ENCODE data around the gene ESRP2.
A peak's percentile ranks its signal among the peaks of the same experiment; 100 is the strongest.

The ESRP2 gene

GRCh38 chr16:68230176-68230571 lies 5.8 kb downstream of the ESRP2 start:
- no peak overlapping the region for H3K4me3 ChIP-seq (replicated peaks in 1 of 2; ENCODE audit: low read depth in 2 of 2, low read length in 2 of 2)
- DNase-seq (ENCODE audit: low read depth in 2 of 2), result no peak
- TF ChIP-seq CTCF (IDR thresholded peaks at IDR 0.05; ENCODE audit: low read depth, low read length), result no peak

GRCh38 chr16:68229431-68230175 lies 6.3 kb downstream of the ESRP2 start:
- TF ChIP-seq CTCF (IDR thresholded peaks at IDR 0.05; ENCODE audit: low read depth, low read length), result peak; percentile 83
- peak; percentile 73 to 81 for DNase-seq (ENCODE audit: low read depth in 2 of 2)
- no peak overlapping the region for H3K4me3 ChIP-seq (replicated peaks in 1 of 2; ENCODE audit: low read depth in 2 of 2, low read length in 2 of 2)

- H3K4me3 ChIP-seq (replicated peaks in 1 of 2; ENCODE audit: low read depth in 2 of 2, low read length in 2 of 2), result no peak overlapping the region
- TF ChIP-seq CTCF (IDR thresholded peaks at IDR 0.05; ENCODE audit: low read depth, low read length), result no peak
- DNase-seq (ENCODE audit: low read depth in 2 of 2), result no peak
Observed at GRCh38 chr16:68228652-68229051, 7.3 kb downstream of the ESRP2 start.

GRCh38 chr16:68227850-68228553 lies 7.9 kb downstream of the ESRP2 start:
- H3K4me3 ChIP-seq (replicated peaks in 1 of 2; ENCODE audit: low read depth in 2 of 2, low read length in 2 of 2), result no peak overlapping the region
- no peak for DNase-seq (ENCODE audit: low read depth in 2 of 2)
- TF ChIP-seq CTCF (IDR thresholded peaks at IDR 0.05; ENCODE audit: low read depth, low read length), result peak; percentile 3

- H3K4me3 ChIP-seq (replicated peaks in 1 of 2; ENCODE audit: low read depth in 2 of 2, low read length in 2 of 2), result no peak overlapping the region
- no peak for DNase-seq (ENCODE audit: low read depth in 2 of 2)
- no peak for TF ChIP-seq CTCF (IDR thresholded peaks at IDR 0.05; ENCODE audit: low read depth, low read length)
Observed at GRCh38 chr16:68227183-68227793, 8.6 kb downstream of the ESRP2 start.

- TF ChIP-seq CTCF (IDR thresholded peaks at IDR 0.05; ENCODE audit: low read depth, low read length), result no peak
- H3K4me3 ChIP-seq (replicated peaks in 1 of 2; ENCODE audit: low read depth in 2 of 2, low read length in 2 of 2), result no peak overlapping the region
- DNase-seq (ENCODE audit: low read depth in 2 of 2), result no peak
Observed at GRCh38 chr16:68226116-68226515, 9.8 kb downstream of the ESRP2 start.

All from cardiac fibroblast (primary cell).